Activated CD4-positive, alpha-beta T cell treated with anti-CD3 and anti-CD28 coated beads for 36 hours (primary cell): ENCODE results near the gene ASPDH. TPM values are rescaled to one million over a fixed set of nuclear protein-coding genes. Genes with fewer than 3 reads are reported as not detected.
A peak's percentile ranks its signal among the peaks of the same experiment; 100 is the strongest.
"Not testable (repeated sequence)": the region's sequence is repeated elsewhere in the genome, so short reads cannot be mapped to it uniquely, and the experiment has no call there.

Experiments used
- ATAC-seq: fragments of 200-7000 bp; cut with Tn5 transposase; one replicate; pipeline ENCODE4 v1.10.0; 2021; ENCODE audit warnings: mild to moderate bottlenecking, moderate library complexity
- CTCF ChIA-PET: fragments of 350-600 bp; sonication (Branson Sonifier 250); formaldehyde crosslinking; loops from one replicate; lab custom pipeline; 2021; ENCODE audit warnings: antibody characterized with exemption; lab: Charles Lee
- POLR2A ChIA-PET: fragments of 350-600 bp; sonication (Branson Sonifier 250); formaldehyde crosslinking; loops from one replicate; lab custom pipeline; 2021; ENCODE audit warnings: antibody characterized with exemption, inconsistent platforms; lab: Charles Lee
- DNase-seq: peaks from one replicate; pipeline ENCODE4 v3.0.0-alpha.2; 2020
- H3K27ac Mint-ChIP-seq: one replicate; pipeline ENCODE4 v1.8.0; 2021; ENCODE audit warnings: mixed read lengths
- H3K27me3 Mint-ChIP-seq: one replicate; pipeline ENCODE4 v1.8.0; 2021; ENCODE audit warnings: mixed read lengths
- H3K36me3 Mint-ChIP-seq: one replicate; pipeline ENCODE4 v1.8.0; 2021; ENCODE audit warnings: low read depth, mixed read lengths
- H3K4me1 Mint-ChIP-seq: one replicate; pipeline ENCODE4 v1.8.0; 2021; ENCODE audit warnings: mixed read lengths
- H3K4me3 Mint-ChIP-seq: one replicate; pipeline ENCODE4 v1.8.0; 2021; ENCODE audit warnings: mild to moderate bottlenecking, moderate library complexity, mixed read lengths
- H3K9me3 Mint-ChIP-seq: one replicate; pipeline ENCODE4 v1.8.0; 2021; ENCODE audit warnings: low read depth, mixed read lengths
- intact Hi-C, 2 experiments: fragments of 100-400 bp; cut with DNase I in 1 of 2; cut with micrococcal nuclease in 1 of 2; formaldehyde crosslinking; loops; one replicate each; pipeline versions ENCODE4 v1.14.2 to v1.15.1; 2022 to 2024; cut with DNase I, micrococcal nuclease
- total RNA-seq, 2 experiments: library from RNA; stranded (reverse); gene quantifications; one replicate each; pipeline ENCODE4 v1.2.3, GENCODE V29; 2021

Gene ASPDH
- total RNA-seq, 2 experiments from 2014 or later = not detected

DNA sequence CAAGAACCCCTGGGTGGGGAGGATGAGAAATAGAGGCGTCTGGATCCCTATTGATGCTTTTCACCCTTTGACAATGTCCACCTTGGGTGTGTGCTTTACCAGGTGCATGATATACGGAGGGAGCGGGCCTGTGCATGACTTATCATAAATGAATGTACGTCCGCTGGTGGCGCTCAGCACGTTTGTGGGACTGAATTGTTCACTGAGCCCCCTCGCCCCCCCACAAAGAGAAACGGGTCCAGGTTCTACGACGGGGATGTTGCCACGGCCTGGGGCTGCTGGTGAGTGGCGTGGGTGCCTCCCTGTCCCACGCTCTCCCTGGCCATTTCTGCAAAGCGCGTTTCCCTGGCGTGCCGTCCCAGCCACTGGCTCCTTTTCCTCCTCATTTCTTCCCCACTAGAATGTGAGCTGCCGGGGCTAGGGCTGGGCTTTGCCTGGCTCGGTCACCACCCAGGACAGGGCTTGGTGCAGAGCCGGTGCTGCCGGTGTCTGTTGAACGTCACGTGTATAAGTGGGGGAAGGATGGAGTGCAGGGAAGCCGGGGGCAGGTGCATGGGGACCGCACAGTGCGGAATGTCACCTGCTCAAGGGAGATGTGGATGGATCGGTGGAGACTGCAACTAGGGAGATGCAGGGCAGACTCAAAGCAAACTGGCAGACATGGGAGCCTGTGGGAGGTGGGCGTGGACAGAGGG is 33.0 kb upstream of the ASPDH start:
- CTCF ChIA-PET = interaction anchor here (1.1 kb wide), 1 partner anchor 9 kb away, joined by 3 read pairs; no protein-coding TSS in a partner anchor
- intact Hi-C loops = no loop called here
- DNase-seq = no peak
- peaks cover 16% of the 10 kb centered on the region for H3K27me3 Mint-ChIP-seq
- H3K4me1 Mint-ChIP-seq = no peaks in the 10 kb centered on the region
- no peaks in the 10 kb centered on the region for H3K36me3 Mint-ChIP-seq
- no peaks in the 10 kb centered on the region for H3K9me3 Mint-ChIP-seq
- H3K4me3 Mint-ChIP-seq = no peak overlapping the region
- no peak overlapping the region for H3K27ac Mint-ChIP-seq
- ATAC-seq = no peak
- POLR2A ChIA-PET = no interaction called here

DNA sequence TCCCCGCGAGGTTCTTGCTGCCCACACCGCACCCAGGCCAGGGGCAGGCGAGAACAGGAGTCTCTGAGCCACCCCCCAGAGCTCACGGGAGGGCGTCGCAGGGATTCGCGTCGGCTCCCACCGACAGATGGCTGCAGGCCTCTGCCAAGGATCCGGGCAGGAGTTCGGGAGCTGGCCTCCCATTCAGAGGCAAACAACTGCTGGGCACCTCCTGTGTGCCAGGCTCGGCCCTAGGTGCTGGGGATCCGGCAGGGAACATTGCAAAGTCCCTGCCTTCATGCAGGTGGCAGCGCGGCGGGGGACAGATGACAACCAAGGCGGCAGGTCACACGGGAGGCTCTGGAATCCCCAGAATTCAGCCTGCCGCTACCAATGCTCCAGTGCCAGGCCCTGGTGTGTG is 29.2 kb upstream of the ASPDH start:
- Mint-ChIP-seq H3K27ac (no peak overlapping the region), H3K9me3 (no peaks in the 10 kb centered on the region), H3K36me3 (no peaks in the 10 kb centered on the region), H3K27me3 (no peaks in the 10 kb centered on the region), H3K4me3 (no peak overlapping the region), H3K4me1 (no peaks in the 10 kb centered on the region)
- ATAC-seq (no peak), DNase-seq (no peak)
- ChIA-PET CTCF (interaction anchor here (2.3 kb wide), 1 partner anchor 13 kb away, joined by 10 read pairs; no protein-coding TSS in a partner anchor), POLR2A (no interaction called here)
- intact Hi-C loops = no loop called here

DNA sequence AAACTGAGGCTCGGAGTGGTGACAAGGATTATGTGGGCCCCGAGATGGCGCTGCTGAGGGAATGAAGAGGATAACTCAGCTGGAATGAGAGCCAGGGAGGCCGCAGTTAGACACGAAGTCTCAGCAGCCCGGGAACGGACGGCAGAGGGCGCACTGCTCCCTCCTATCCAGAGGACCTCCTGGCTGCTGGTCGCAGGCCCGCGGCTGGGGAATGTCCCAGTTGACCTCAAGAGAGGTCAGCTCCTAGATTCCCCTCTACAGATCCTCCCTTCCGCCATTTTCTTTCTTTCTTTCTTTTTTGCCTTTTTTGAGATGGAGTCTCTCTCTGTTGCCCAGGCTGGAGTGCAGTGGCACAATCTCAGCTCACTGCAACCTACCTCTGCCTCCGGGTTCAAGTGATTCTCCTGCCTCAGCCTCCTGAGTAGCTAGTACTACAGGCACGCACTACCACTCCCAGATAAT is 24.1 kb upstream of the ASPDH start:
- Mint-ChIP-seq H3K9me3 (peaks cover 7% of the 10 kb centered on the region), H3K4me3 (no peak overlapping the region), H3K27ac (no peak overlapping the region), H3K27me3 (peaks cover 14% of the 10 kb centered on the region), H3K36me3 (no peaks in the 10 kb centered on the region), H3K4me1 (no peaks in the 10 kb centered on the region)
- POLR2A ChIA-PET = interaction anchor here (0.7 kb wide), 1 partner anchor 298 kb away, joined by 3 read pairs; no protein-coding TSS in a partner anchor
- ATAC-seq (peak; percentile 88), DNase-seq (peak; percentile 88)
- intact Hi-C loops = loop anchor here (1.0 to 5.0 kb wide), 4 partner anchors 19 to 385 kb away; no protein-coding TSS in a partner anchor
- CTCF ChIA-PET = interaction anchor here (0.9 to 6.0 kb wide), 12 partner anchors 11 to 246 kb away, joined by 3 to 45 read pairs (median 4); no protein-coding TSS in a partner anchor

DNA sequence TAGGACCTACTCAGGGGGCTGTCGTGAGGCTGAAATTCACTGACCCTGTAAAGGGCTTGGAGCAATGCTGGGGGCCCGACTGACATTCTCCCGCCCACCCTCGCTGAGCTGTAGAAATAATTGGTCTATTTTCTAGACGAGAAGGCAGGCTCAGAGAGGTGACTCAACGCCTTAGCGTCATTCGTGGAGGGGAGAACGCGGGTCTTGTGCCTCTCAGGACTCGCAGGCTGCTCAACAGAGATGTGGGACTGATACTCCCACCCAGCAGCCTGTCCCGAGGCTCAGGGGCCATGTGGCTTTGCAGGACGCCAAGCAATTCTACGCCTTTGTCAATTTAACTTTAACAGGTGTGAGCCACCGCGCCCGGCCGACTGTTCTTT is 23.6 kb upstream of the ASPDH start:
- peaks cover 19% of the 10 kb centered on the region for H3K27me3 Mint-ChIP-seq
- POLR2A ChIA-PET = no interaction called here
- intact Hi-C loops = loop anchor here (1.0 to 5.0 kb wide), 4 partner anchors 19 to 386 kb away; no protein-coding TSS in a partner anchor
- no peaks in the 10 kb centered on the region for H3K4me1 Mint-ChIP-seq
- H3K9me3 Mint-ChIP-seq = peaks cover 12% of the 10 kb centered on the region
- ATAC-seq = no peak
- no peaks in the 10 kb centered on the region for H3K36me3 Mint-ChIP-seq
- no peak overlapping the region for H3K4me3 Mint-ChIP-seq
- H3K27ac Mint-ChIP-seq = no peak overlapping the region
- CTCF ChIA-PET = interaction anchor here (0.9 to 6.0 kb wide), 10 partner anchors 11 to 246 kb away, joined by 3 to 45 read pairs (median 4); no protein-coding TSS in a partner anchor
- no peak for DNase-seq

DNA sequence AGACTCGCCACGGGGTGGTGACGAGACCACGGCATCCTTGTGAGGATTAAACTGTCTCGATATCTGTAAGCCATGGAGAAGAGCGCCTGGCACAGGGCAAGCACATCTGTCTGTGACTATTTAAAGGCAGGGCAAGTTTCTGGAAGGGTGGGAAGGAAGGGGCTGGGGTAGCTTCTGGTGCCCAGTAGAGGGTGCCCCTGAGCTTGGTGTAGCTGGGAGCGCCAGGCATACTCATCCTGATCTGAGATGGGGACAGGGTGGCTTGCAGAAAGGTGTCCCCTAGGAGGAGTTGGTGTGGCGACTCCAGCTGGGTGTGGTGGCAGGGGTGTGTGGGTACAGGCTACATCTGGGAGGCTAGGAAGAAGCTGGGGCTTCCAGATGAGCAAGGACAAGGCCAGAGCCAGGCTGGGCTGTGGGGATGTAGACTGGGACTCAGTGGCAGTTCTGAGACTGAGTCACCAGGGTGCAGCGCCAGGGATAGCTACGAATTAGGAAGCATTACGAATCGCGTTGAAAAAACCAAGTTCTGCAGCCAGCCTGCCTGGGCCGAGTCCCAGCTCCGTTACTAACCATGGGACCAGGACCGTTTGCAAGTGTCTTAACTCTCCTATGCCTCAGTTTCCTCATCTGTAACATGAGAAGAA is 23.1 kb upstream of the ASPDH start:
- POLR2A ChIA-PET = no interaction called here
- DNase-seq (no peak), ATAC-seq (no peak)
- Mint-ChIP-seq H3K4me1 (no peaks in the 10 kb centered on the region), H3K27me3 (peaks cover 22% of the 10 kb centered on the region), H3K9me3 (peaks cover 12% of the 10 kb centered on the region), H3K36me3 (no peaks in the 10 kb centered on the region), H3K4me3 (no peak overlapping the region), H3K27ac (no peak overlapping the region)
- CTCF ChIA-PET = interaction anchor here (0.9 to 6.0 kb wide), 10 partner anchors 10 to 247 kb away, joined by 3 to 45 read pairs (median 4); partner anchors contain the start of gene JOSD2
- intact Hi-C loops = loop anchor here (1.0 to 5.0 kb wide), 4 partner anchors 20 to 386 kb away; no protein-coding TSS in a partner anchor

DNA sequence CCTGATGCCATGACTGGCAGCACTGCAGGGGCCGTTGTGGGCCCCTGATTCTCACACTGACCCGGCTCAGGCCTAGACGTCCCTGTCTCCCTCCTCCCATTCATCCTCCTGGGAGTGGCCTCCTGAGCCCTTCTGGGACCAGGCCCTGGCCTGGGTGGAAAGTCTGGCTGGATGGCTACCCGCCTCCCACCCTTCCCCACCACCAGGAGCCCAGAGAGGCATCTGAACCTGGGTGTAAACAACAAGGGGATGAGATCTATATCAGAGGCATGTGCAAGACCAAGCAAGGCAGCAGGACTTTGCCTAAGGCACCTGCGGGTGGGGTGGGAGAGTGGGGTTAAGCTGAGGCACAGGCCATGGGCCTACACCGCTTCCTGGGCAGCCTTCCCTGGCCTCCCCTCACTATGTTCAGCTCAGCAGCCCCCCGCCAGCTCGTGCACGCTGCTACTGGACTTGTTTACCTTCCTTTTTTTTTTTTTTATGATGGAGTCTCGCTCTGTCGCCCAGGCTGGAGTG is 22.0 kb upstream of the ASPDH start:
- no peaks in the 10 kb centered on the region for H3K4me1 Mint-ChIP-seq
- no peak overlapping the region for H3K4me3 Mint-ChIP-seq
- H3K9me3 Mint-ChIP-seq = peaks cover 12% of the 10 kb centered on the region
- DNase-seq (no peak), ATAC-seq (no peak)
- peaks cover 25% of the 10 kb centered on the region for H3K27me3 Mint-ChIP-seq
- ChIA-PET POLR2A (no interaction called here), CTCF (interaction anchor here (1.5 to 6.0 kb wide), 2 partner anchors 21 to 25 kb away, joined by 3 to 45 read pairs; partner anchors contain the start of gene JOSD2)
- H3K27ac Mint-ChIP-seq = no peak overlapping the region
- intact Hi-C loops = loop anchor here in 1 of 2 experiments (2.0 to 5.0 kb wide), 2 partner anchors 72 to 387 kb away; no protein-coding TSS in a partner anchor
- H3K36me3 Mint-ChIP-seq = no peaks in the 10 kb centered on the region

DNA sequence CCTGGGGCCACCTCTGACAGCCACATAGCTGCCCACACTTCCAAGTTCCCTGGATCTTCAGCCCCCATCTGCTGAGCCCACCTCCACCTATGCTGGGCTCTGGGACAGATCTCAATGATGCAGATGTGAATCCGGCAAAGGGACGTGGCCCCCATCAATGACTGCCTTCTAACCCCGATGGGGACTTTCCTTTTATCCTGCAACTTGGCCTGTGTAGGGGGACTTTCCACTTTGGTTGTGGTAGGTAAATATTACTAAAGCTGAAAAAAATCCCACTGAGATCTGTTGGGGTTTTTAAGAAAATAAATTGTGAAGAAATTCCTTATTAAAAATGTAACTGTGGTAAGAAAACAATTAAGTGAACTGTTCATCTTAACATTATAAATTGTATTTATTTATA is 20.8 kb upstream of the ASPDH start:
- ATAC-seq = no peak
- H3K4me3 Mint-ChIP-seq = no peak overlapping the region
- H3K9me3 Mint-ChIP-seq = peaks cover 12% of the 10 kb centered on the region
- no peak for DNase-seq
- H3K27ac Mint-ChIP-seq = no peak overlapping the region
- peaks cover 29% of the 10 kb centered on the region for H3K27me3 Mint-ChIP-seq
- intact Hi-C loops = no loop called here
- ChIA-PET CTCF (interaction anchor here (1.3 to 6.0 kb wide), 3 partner anchors 16 to 249 kb away, joined by 3 to 45 read pairs (median 4); no protein-coding TSS in a partner anchor), POLR2A (no interaction called here)
- H3K36me3 Mint-ChIP-seq = no peaks in the 10 kb centered on the region
- no peaks in the 10 kb centered on the region for H3K4me1 Mint-ChIP-seq

DNA sequence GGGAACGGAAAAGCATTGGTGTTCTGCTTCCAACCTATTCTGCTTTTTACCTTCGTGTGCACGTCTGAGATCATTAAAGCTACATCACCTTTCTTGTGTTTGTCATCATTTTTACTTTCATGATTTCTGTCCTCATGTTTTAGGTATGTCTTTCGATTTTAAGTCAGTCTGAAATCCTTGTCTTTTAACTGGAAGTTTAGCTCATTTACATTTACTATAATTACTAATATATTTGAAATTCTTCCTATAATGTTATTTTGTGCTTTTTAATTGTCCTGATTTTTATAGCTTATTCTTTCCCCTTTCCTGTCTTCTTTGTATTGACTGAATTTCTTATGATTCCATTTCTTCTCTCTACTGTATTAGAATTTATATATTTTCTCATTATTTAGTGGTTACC is 19.2 kb upstream of the ASPDH start:
- Mint-ChIP-seq H3K27me3 (peaks cover 31% of the 10 kb centered on the region), H3K36me3 (no peaks in the 10 kb centered on the region), H3K27ac (no peak overlapping the region), H3K9me3 (peaks cover 12% of the 10 kb centered on the region), H3K4me3 (no peak overlapping the region), H3K4me1 (no peaks in the 10 kb centered on the region)
- ATAC-seq = no peak
- intact Hi-C loops = no loop called here
- no peak for DNase-seq
- ChIA-PET POLR2A (no interaction called here), CTCF (interaction anchor here (0.6 to 1.5 kb wide), 3 partner anchors 14 to 368 kb away, joined by 3 to 8 read pairs (median 4); no protein-coding TSS in a partner anchor)

DNA sequence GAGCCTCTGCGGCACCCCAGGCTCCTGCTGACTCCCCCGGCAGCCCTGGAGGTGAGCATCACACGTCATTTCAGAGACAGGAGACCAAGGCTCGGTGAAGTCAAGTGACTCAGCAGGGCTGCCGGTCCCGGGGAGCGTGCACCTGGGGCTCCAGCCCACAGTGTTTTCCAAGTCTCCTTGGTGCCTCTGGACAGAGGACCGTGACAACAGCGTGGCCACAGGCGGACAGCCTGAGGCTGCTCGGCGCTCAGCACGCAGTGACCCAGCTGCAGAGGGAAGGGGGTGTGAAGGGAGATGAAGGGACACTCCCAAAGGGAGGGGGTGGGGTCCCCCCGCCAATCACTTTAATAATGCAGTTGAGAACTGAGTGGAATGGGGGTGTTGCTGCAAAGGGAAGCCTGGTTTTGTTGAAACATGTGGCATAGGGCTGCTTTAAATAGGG is 17.5 kb upstream of the ASPDH start:
- Mint-ChIP-seq H3K4me3 (no peak overlapping the region), H3K27me3 (peaks cover 26% of the 10 kb centered on the region), H3K9me3 (peaks cover 12% of the 10 kb centered on the region), H3K36me3 (no peaks in the 10 kb centered on the region), H3K27ac (no peak overlapping the region), H3K4me1 (no peaks in the 10 kb centered on the region)
- ChIA-PET POLR2A (no interaction called here), CTCF (no interaction called here)
- DNase-seq (no peak), ATAC-seq (no peak)
- intact Hi-C loops = no loop called here

DNA sequence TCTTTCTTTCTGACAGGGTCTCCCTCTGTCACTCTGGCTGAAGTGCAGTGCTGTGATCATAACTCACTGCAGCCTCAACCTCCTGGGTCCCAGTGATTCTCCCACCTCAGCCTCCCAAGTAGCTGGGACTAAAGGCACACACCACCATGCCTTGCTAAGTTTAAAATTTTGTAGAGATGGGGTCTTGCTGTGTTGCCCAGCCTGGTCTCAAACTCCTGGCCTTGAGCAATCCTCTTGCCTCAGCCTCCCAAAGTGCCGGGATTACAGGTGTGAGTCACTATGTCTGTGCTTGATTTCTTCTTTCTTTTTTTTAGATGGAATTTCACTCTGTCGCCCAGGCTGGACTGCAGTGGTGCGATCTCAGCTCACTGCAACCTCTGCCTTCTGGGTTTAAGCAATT is 14.3 kb upstream of the ASPDH start:
- H3K4me1 Mint-ChIP-seq, ATAC-seq, H3K9me3 Mint-ChIP-seq, H3K27ac Mint-ChIP-seq, DNase-seq, H3K36me3 Mint-ChIP-seq, H3K4me3 Mint-ChIP-seq, intact Hi-C loops: not testable (repeated sequence)
- H3K27me3 Mint-ChIP-seq = peaks cover 21% of the 10 kb centered on the region
- ChIA-PET POLR2A (interaction anchor here (0.7 kb wide), 1 partner anchor 423 kb away, joined by 3 read pairs; no protein-coding TSS in a partner anchor), CTCF (interaction anchor here (0.7 to 1.4 kb wide), 2 partner anchors 28 to 256 kb away, joined by 3 to 5 read pairs; no protein-coding TSS in a partner anchor)

DNA sequence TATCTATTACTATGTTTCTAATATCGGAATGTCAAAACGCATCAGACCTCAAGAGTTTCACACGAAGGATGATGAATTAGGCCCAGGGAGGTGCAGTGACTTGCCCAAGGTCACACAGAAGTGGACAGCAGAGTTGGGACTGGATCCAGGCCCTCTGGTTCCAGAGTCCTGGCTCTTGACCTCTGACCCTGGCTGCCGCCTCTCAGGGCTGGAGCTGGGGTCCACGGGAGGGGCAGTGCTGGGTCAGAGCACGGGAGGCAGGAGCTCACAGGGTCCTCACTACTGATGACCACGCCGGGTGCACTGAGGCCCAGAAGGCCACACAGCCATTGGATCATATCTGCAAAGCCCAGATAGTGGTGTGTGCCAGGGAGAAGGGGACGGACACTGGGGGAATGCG is 9.2 kb upstream of the ASPDH start:
- no peaks in the 10 kb centered on the region for H3K36me3 Mint-ChIP-seq

More for the DNA sequence above, 9.2 kb upstream of the ASPDH start:
- Mint-ChIP-seq H3K9me3 (no peaks in the 10 kb centered on the region), H3K27me3 (peaks cover 5% of the 10 kb centered on the region), H3K4me3 (no peak overlapping the region), H3K27ac (no peak overlapping the region), H3K4me1 (no peaks in the 10 kb centered on the region)
- CTCF ChIA-PET = interaction anchor here (1.6 kb wide), 1 partner anchor 33 kb away, joined by 5 read pairs; no protein-coding TSS in a partner anchor
- no peak for ATAC-seq
- intact Hi-C loops = no loop called here
- POLR2A ChIA-PET = no interaction called here
- DNase-seq = no peak
